Parathyroid adenoma (tissue), 2 donors: ENCODE results near the gene CDCP2.

ENCODE experiments used
- H2AFZ ChIP-seq: fragments of 300-600 bp; sonication (generic); one replicate; pipeline ENCODE4 v1.7.0; 2017; ENCODE audit warnings: antibody characterized with exemption, mild to moderate bottlenecking
- H3K27ac ChIP-seq: fragments of 300-600 bp; sonication (generic); one replicate; pipeline ENCODE4 v1.7.0; 2017
- H3K27me3 ChIP-seq: fragments of 300-600 bp; sonication (generic); one replicate; pipeline ENCODE4 v1.7.0; 2017; ENCODE audit warnings: low read length; ENCODE audit not compliant: control insufficient read depth, insufficient read depth
- H3K36me3 ChIP-seq: fragments of 300-600 bp; sonication (generic); one replicate; pipeline ENCODE4 v1.7.0; 2017; ENCODE audit warnings: low read length; ENCODE audit not compliant: control insufficient read depth, insufficient read depth
- H3K4me1 ChIP-seq: fragments of 300-600 bp; sonication (generic); one replicate; pipeline ENCODE4 v1.7.0; 2017; ENCODE audit warnings: control low read depth
- H3K4me2 ChIP-seq: fragments of 300-600 bp; sonication (generic); one replicate; pipeline ENCODE4 v1.7.0; 2017; ENCODE audit warnings: low read length
- H3K4me3 ChIP-seq: fragments of 300-600 bp; sonication (generic); one replicate; pipeline ENCODE4 v1.7.0; 2017; ENCODE audit warnings: low read depth, low read length
- H3K79me2 ChIP-seq: fragments of 300-600 bp; sonication (generic); one replicate; pipeline ENCODE4 v1.7.0; 2017; ENCODE audit warnings: control low read depth
- H3K9ac ChIP-seq: fragments of 300-600 bp; sonication (generic); one replicate; pipeline ENCODE4 v1.7.0; 2017; ENCODE audit warnings: mild to moderate bottlenecking
- H3K9me3 ChIP-seq: fragments of 300-600 bp; sonication (generic); one replicate; pipeline ENCODE4 v1.7.0; 2017; ENCODE audit warnings: low read length; ENCODE audit not compliant: control insufficient read depth
- TF ChIP-seq, protein P1 (sequence below): fragments of 300-600 bp; sonication (generic); IDR thresholded peaks from one replicate; pipeline ENCODE4 v1.7.0; 2017; ENCODE audit warnings: antibody characterized with exemption, mild to moderate bottlenecking
- donor health status: primary hyperparathyroidism.

Gene CDCP2

DNA sequence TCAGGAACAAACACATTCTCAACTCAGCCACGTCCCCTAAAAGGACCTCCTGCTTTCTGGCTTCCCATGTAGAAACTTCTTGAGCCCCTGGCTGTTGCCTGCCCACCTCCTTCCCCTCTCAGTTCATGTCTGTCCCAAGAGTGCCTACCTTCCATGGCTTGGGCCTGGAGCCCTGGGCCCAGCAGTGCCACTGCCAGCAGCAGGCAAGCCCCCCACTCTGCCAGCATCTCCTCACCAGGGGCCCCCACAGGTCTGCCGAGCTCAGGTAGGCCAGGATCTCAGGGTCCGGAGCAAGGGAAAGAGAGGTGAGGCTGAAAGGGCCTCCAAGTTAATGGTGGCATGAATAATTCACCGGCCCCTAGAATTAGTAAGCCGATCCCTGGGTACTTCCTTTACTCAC, at the start of gene CDCP2:
TSS of gene CDCP2 (minus strand) at position 305 of the 400 bp plus-strand sequence. CDS start at position 227, 78 bp downstream.
- H3K9ac ChIP-seq = no peak within 1 kb of the TSS
- no peak within 1 kb of the TSS for H3K4me2 ChIP-seq
- H3K27me3 ChIP-seq = no peaks in the 10 kb centered on the region
- TF ChIP-seq, protein P1, sequence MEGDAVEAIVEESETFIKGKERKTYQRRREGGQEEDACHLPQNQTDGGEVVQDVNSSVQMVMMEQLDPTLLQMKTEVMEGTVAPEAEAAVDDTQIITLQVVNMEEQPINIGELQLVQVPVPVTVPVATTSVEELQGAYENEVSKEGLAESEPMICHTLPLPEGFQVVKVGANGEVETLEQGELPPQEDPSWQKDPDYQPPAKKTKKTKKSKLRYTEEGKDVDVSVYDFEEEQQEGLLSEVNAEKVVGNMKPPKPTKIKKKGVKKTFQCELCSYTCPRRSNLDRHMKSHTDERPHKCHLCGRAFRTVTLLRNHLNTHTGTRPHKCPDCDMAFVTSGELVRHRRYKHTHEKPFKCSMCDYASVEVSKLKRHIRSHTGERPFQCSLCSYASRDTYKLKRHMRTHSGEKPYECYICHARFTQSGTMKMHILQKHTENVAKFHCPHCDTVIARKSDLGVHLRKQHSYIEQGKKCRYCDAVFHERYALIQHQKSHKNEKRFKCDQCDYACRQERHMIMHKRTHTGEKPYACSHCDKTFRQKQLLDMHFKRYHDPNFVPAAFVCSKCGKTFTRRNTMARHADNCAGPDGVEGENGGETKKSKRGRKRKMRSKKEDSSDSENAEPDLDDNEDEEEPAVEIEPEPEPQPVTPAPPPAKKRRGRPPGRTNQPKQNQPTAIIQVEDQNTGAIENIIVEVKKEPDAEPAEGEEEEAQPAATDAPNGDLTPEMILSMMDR = no peak
- no peak within 1 kb of the TSS for H3K27ac ChIP-seq
- no peak within 1 kb of the TSS for H3K4me3 ChIP-seq
- peak within 1 kb of the TSS; percentile 62 for H2AFZ ChIP-seq
- no peaks in the 10 kb centered on the region for H3K9me3 ChIP-seq
- no peaks in the 10 kb centered on the region for H3K79me2 ChIP-seq
- H3K4me1 ChIP-seq = no peaks in the 10 kb centered on the region
- H3K36me3 ChIP-seq = no peaks in the 10 kb centered on the region

- Histone ChIP-seq H3K79me2 (peaks cover 12% of the 10 kb centered on the region), H3K27me3 (no peaks in the 10 kb centered on the region), H3K36me3 (no peaks in the 10 kb centered on the region), H3K4me1 (peaks cover 5% of the 10 kb centered on the region), H3K9me3 (no peaks in the 10 kb centered on the region), H3K27ac (peak overlapping the region; percentile 49), H3K9ac (peak overlapping the region; percentile 80), H2AFZ (peak overlapping the region; percentile 93), H3K4me2 (peak overlapping the region; percentile 77), H3K4me3 (peak overlapping the region; percentile 89)
- TF ChIP-seq, protein P1 = no peak
Observed at GRCh38 chr1:54200519-54200997, 47.8 kb upstream of the CDCP2 start.

DNA sequence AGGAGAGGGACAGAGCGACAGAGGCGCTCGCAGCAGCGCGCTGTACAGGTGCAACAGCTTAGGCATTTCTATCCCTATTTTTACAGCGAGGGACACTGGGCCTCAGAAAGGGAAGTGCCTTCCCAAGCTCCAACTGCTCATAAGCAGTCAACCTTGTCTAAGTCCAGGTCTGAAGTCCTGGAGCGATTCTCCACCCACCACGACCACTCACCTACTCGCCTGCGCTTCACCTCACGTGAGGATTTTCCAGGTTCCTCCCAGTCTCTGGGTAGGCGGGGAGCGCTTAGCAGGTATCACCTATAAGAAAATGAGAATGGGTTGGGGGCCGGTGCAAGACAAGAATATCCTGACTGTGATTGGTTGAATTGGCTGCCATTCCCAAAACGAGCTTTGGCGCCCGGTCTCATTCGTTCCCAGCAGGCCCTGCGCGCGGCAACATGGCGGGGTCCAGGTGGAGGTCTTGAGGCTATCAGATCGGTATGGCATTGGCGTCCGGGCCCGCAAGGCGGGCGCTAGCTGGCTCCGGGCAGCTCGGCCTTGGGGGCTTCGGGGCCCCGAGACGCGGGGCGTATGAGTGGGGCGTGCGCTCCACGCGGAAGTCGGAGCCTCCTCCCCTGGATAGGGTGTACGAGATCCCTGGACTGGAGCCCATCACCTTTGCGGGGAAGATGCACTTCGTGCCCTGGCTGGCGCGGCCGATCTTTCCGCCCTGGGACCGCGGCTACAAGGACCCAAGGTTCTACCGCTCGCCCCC, 47.1 kb upstream of the CDCP2 start, which contains the start of the genes CYB5RL and MRPL37:
TSS of gene CYB5RL (minus strand) at position 266 of the 754 bp plus-strand sequence. CDS start 4,414 bp downstream, outside the sequence.
TSS of gene MRPL37 (plus strand) at position 403 of the 754 bp plus-strand sequence. CDS start at position 480, 77 bp downstream.
- Histone ChIP-seq H3K27me3 (no peaks in the 10 kb centered on the region), H3K79me2 (peaks cover 12% of the 10 kb centered on the region), H3K9ac (peak within 1 kb of the TSS; percentile 80), H3K27ac (peak within 1 kb of the TSS; percentile 49), H3K36me3 (no peaks in the 10 kb centered on the region), H3K4me1 (peaks cover 5% of the 10 kb centered on the region), H2AFZ (peak within 1 kb of the TSS; percentile 93), H3K4me2 (peak within 1 kb of the TSS; percentile 77), H3K4me3 (peak within 1 kb of the TSS; percentile 89), H3K9me3 (no peaks in the 10 kb centered on the region)
- TF ChIP-seq, protein P1 = no peak

GRCh38 chr1:54199151-54199764, 46.5 kb upstream of the CDCP2 start:
- H3K9me3 ChIP-seq = no peaks in the 10 kb centered on the region
- peaks cover 12% of the 10 kb centered on the region for H3K79me2 ChIP-seq
- no peaks in the 10 kb centered on the region for H3K27me3 ChIP-seq
- H3K4me2 ChIP-seq = peak overlapping the region; percentile 72
- H3K9ac ChIP-seq = no peak overlapping the region
- H2AFZ ChIP-seq = peak overlapping the region; percentile 93
- peak overlapping the region; percentile 49 for H3K27ac ChIP-seq
- no peaks in the 10 kb centered on the region for H3K36me3 ChIP-seq
- peak overlapping the region; percentile 89 for H3K4me3 ChIP-seq
- TF ChIP-seq, protein P1 = no peak
- H3K4me1 ChIP-seq = peaks cover 5% of the 10 kb centered on the region
